NT2/D1 (cell line): ENCODE data around the gene PRKAA2.

ENCODE experiments used
- DNase-seq: peaks from one replicate; pipeline ENCODE4 v3.0.0-alpha.2; 2011; ENCODE audit warnings: low read depth, low spot score
- H3K27me3 ChIP-seq: 2 replicates; pipeline ENCODE4 v1.6.0; 2011; ENCODE audit warnings: mild to moderate bottlenecking; ENCODE audit not compliant: insufficient read length, insufficient read depth
- H3K36me3 ChIP-seq: 2 replicates; pipeline ENCODE4 v1.6.1; 2011; ENCODE audit warnings: mild to moderate bottlenecking, low read length, mixed read lengths; ENCODE audit not compliant: insufficient read depth, insufficient read length
- H3K4me1 ChIP-seq: 2 replicates; pipeline ENCODE4 v1.5.1; 2011; ENCODE audit not compliant: insufficient read depth, insufficient read length
- H3K4me3 ChIP-seq: 2 replicates; pipeline ENCODE4 v1.5.1; 2011; ENCODE audit warnings: low read depth; ENCODE audit not compliant: insufficient read length
- H3K9ac ChIP-seq: 2 replicates; pipeline ENCODE4 v1.6.0; 2011; ENCODE audit warnings: low read depth; ENCODE audit not compliant: insufficient read length
- H3K9me3 ChIP-seq: 2 replicates; pipeline ENCODE4 v1.5.1; 2011; ENCODE audit warnings: mild to moderate bottlenecking, low read length; ENCODE audit not compliant: insufficient read depth
- SUZ12 ChIP-seq: IDR thresholded peaks from 2 replicates; pipeline ENCODE4 v1.6.1; 2011; ENCODE audit not compliant: insufficient read length, insufficient read depth; ENCODE audit errors: extremely low read depth
- YY1 ChIP-seq: IDR thresholded peaks from 2 replicates; pipeline ENCODE4 v1.6.1; 2011; ENCODE audit not compliant: insufficient read length, insufficient read depth
- ZNF274 ChIP-seq: IDR thresholded peaks from 2 replicates; pipeline ENCODE4 v1.6.1; 2011; ENCODE audit warnings: mild to moderate bottlenecking, low read depth, low read length

PRKAA2 gene

GRCh38 chr1:56715156-56715555, 70.0 kb downstream of the PRKAA2 start:
- Histone ChIP-seq H3K4me1 (no peaks in the 10 kb centered on the region), H3K27me3 (no peaks in the 10 kb centered on the region), H3K4me3 (no peak overlapping the region), H3K9me3 (no peaks in the 10 kb centered on the region), H3K9ac (no peak overlapping the region), H3K36me3 (no peaks in the 10 kb centered on the region)
- DNase-seq, result no peak
- TF ChIP-seq YY1 (no peak), ZNF274 (no peak), SUZ12 (no peak)

- Histone ChIP-seq H3K36me3 (no peaks in the 10 kb centered on the region), H3K4me1 (no peaks in the 10 kb centered on the region), H3K27me3 (no peaks in the 10 kb centered on the region), H3K4me3 (no peak overlapping the region), H3K9ac (no peak overlapping the region), H3K9me3 (no peaks in the 10 kb centered on the region)
- DNase-seq, result no peak
- TF ChIP-seq YY1 (no peak), SUZ12 (no peak), ZNF274 (no peak)
These were observed 74.1 kb downstream of the PRKAA2 start for GRCh38 chr1:56719171-56719570.

- Histone ChIP-seq H3K4me1 (no peaks in the 10 kb centered on the region), H3K4me3 (no peak overlapping the region), H3K9ac (no peak overlapping the region), H3K27me3 (no peaks in the 10 kb centered on the region), H3K36me3 (no peaks in the 10 kb centered on the region), H3K9me3 (no peaks in the 10 kb centered on the region)
- TF ChIP-seq YY1, result no peak
- no peak for TF ChIP-seq ZNF274
- no peak for TF ChIP-seq SUZ12
- no peak for DNase-seq
These were observed 81.6 kb downstream of the PRKAA2 start for GRCh38 chr1:56726706-56727105.

GRCh38 chr1:56728964-56729363, 83.8 kb downstream of the PRKAA2 start:
- DNase-seq, result no peak
- no peak for TF ChIP-seq SUZ12
- no peak for TF ChIP-seq YY1
- no peak for TF ChIP-seq ZNF274
- Histone ChIP-seq H3K4me1 (no peaks in the 10 kb centered on the region), H3K9ac (no peak overlapping the region), H3K4me3 (no peak overlapping the region), H3K36me3 (no peaks in the 10 kb centered on the region), H3K27me3 (no peaks in the 10 kb centered on the region), H3K9me3 (no peaks in the 10 kb centered on the region)

GRCh38 chr1:56745231-56745630, 100.1 kb downstream of the PRKAA2 start:
- no peaks in the 10 kb centered on the region for H3K27me3 ChIP-seq

GRCh38 chr1:56754708-56755479, 109.8 kb downstream of the PRKAA2 start:
- H3K9me3 ChIP-seq, result no peaks in the 10 kb centered on the region
- H3K4me1 ChIP-seq, result no peaks in the 10 kb centered on the region
- no peaks in the 10 kb centered on the region for H3K36me3 ChIP-seq
- DNase-seq, result no peak
- H3K9ac ChIP-seq, result no peak overlapping the region
- TF ChIP-seq YY1 (no peak), SUZ12 (no peak), ZNF274 (no peak)
- H3K4me3 ChIP-seq, result no peak overlapping the region
- H3K27me3 ChIP-seq, result no peaks in the 10 kb centered on the region

More at GRCh38 chr1:56745231-56745630, 100.1 kb downstream of the PRKAA2 start:
- Histone ChIP-seq H3K4me3 (no peak overlapping the region), H3K36me3 (no peaks in the 10 kb centered on the region), H3K9ac (no peak overlapping the region), H3K9me3 (no peaks in the 10 kb centered on the region), H3K4me1 (no peaks in the 10 kb centered on the region)
- TF ChIP-seq SUZ12, result no peak
- TF ChIP-seq YY1, result no peak
- TF ChIP-seq ZNF274, result no peak
- DNase-seq, result no peak

- no peaks in the 10 kb centered on the region for H3K36me3 ChIP-seq
- no peak for DNase-seq
- no peaks in the 10 kb centered on the region for H3K9me3 ChIP-seq
- H3K4me3 ChIP-seq, result no peak overlapping the region
- H3K27me3 ChIP-seq, result no peaks in the 10 kb centered on the region
- TF ChIP-seq SUZ12 (no peak), YY1 (no peak), ZNF274 (no peak)
- no peak overlapping the region for H3K9ac ChIP-seq
- H3K4me1 ChIP-seq, result no peaks in the 10 kb centered on the region
These were observed 110.8 kb downstream of the PRKAA2 start for GRCh38 chr1:56755911-56756310.
